NCI-H2107 treated with DMSO at 0.1 percent for 48 hours (cell line): Measurements from ENCODE around the gene SYT3.

Source experiments
- DNase-seq: peaks from one replicate; lab custom pipeline; 2025; ENCODE audit not compliant: unreplicated experiment; lab: John Stamatoyannopoulos, UW

Gene SYT3

DNA sequence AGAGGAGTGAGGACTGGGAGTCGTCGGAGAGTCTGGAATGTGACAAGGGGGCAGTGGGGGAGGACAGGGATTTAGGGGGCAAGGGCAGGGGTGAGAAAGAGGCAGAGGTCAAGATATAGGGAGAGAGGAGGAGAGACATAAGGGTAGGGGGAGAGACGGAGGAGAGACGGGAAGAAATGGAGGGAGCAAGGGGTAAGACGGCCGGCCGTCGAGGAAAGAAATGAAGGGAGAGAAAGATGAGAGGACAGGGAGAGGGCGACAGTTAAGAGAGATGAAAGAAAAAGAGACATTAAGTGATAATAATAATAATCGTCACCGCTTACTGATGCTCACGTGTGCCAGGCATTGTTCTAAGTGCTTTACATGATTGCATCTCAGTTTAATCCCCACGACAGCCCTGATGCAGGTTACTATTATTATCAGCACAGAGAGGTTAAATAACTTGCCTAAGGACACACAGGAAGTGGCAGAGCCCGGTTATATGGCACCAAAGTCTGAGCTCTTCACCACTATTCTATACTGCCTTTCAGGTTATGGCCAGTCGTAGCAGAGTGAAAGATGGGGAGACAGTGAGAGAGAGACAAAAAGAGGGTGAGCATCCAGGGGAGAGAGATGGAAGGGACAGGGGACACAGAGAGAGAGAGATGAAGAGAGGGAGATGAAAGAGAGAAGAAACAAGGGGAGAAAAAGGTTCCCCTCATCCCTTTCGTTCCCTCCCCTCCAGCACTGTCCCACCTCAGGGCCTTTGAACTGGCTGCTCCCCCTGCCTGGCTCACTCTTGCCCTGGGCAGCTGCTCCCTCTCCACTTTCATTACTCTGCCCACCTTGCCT is 23.2 kb upstream of the SYT3 start:
- no peak for DNase-seq

DNA sequence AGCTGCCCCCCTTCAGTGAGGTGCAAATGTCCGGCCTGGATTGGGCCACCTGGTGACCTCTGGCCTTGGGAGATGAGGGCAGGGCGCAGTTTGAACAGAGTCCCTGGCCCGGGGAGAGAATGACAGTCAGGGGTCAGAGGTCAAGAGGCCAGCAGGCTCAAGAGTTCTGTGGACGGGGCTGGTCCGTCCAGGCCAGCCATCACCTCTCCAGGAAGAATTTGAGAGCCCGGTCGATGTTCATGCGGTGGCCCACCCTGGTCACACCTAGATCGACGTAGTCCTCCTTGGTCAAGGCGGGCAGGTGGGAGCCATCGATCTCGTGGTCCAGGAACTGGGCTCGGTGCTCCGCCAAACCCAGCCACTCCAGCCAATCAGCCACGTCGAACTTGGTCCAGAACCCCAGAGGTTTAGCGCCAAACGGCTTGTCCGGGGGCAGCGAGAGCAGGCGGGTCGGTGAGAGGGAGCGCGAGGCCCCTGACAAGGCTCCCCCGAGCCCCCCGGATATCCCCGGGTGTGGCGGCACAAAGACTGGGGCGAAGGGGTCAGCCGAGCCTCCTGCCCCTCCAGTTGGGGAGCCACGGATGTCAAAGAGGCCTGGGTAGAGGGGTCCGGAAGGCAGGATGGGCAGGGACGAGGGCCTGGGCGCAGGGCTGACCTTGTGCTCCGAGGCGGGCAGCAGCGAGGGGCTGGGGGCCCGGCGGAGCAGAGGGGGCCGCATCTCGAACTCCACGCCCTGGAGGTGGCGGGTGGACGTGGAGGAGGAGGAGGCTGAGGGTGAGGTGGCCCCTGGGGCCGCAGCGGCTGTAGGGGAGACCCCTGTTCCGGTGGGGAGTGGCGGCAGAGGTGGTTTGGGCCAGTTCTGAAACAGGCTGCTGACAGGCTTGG is 22.3 kb upstream of the SYT3 start:
- DNase-seq = no peak

- DNase-seq = no peak
Measured at GRCh38 chr19:50661023-50661422, 21.3 kb upstream of the SYT3 start.

GRCh38 chr19:50660088-50660366 is 20.3 kb upstream of the SYT3 start:
- no peak for DNase-seq

GRCh38 chr19:50659318-50660087 is 19.8 kb upstream of the SYT3 start:
- DNase-seq = no peak

DNA sequence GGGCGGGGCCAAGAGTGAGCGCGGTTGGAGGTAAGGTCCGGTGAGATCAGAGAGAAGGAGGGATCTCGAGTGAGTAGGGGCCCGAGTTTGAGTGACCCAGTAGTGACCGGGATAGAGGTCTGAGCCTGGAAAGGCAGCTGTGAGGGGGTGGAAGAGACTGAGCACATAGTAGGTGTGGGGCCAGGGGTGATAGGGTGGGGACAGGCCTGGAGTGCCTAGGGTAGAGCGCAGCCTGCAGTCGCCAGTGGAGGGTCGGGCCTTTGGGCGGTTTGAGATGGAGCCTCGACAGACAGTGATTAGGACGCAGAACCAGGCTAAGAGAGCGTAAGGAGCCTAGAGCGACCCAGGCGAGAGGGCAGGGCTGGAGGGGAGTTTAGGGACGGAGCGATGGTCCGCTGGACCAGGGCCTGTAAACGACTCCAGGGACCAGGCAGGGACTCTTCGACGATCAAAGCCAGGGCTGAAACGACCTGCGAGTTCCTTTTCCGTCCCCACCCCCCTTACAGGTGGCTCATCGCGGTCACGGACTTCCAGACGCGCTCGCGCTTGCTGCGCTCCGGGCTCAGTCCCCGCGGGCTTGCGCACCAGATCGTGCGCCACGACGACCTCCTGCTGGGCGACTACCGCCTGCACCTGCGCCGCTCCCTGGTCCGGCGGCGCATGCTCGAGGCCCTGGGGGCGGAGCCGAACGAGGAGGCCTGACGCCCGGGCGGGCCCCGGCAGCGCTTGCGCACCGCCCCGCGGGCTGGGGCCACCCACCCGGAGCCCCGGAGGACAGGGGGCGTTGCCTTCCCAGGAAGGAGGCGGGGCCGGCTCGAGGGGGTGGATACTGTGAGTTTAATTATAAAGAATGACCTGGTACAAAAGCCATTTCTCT is 19.0 kb upstream of the SYT3 start:
- no peak for DNase-seq

- DNase-seq = no peak
Measured at GRCh38 chr19:50657712-50658440, 18.2 kb upstream of the SYT3 start.

DNA sequence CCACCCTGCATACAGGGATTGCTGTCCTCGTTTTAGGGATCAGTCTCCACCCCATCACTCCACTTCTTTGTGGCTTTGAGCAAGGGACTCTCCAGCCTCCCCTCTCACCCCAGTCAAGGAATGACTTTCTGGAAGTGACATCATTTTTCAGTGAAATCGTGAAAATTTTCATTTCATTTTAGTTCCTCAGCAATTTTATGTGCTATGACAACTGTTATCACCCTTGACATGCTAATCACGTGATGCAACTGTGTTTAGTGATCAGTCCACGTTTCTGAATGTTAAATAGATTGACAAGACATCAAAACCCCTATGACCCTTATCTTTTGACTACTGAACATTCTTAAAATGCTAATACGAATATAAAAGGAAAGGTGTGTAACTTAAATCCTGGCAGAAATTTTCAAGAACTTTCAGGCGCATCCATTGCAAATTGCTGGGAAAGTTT is 17.6 kb upstream of the SYT3 start:
- DNase-seq = no peak

- DNase-seq = no peak
Measured at GRCh38 chr19:50654882-50655281, 15.2 kb upstream of the SYT3 start.

DNA sequence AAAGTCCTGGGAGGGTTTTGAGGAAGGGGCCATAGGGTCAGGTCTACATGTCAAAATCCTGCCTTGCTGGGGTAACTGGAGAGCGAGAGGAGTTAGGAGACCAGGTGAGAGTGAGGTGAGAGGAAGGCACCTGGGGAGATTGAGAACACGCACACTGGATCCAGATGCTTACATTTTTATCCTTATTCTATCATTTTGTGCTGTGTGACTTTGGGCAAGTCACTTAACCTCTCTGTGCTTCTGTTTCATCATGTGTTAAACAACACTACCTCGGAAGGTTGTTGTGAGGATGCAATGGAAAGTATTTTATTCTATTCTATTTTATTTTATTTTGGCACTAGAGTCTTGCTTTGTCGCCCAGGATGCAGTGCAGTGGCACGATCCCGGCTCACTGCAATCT is 13.0 kb upstream of the SYT3 start:
- no peak for DNase-seq

- DNase-seq = no peak
Measured at GRCh38 chr19:50651174-50651573, 11.5 kb upstream of the SYT3 start.

DNA sequence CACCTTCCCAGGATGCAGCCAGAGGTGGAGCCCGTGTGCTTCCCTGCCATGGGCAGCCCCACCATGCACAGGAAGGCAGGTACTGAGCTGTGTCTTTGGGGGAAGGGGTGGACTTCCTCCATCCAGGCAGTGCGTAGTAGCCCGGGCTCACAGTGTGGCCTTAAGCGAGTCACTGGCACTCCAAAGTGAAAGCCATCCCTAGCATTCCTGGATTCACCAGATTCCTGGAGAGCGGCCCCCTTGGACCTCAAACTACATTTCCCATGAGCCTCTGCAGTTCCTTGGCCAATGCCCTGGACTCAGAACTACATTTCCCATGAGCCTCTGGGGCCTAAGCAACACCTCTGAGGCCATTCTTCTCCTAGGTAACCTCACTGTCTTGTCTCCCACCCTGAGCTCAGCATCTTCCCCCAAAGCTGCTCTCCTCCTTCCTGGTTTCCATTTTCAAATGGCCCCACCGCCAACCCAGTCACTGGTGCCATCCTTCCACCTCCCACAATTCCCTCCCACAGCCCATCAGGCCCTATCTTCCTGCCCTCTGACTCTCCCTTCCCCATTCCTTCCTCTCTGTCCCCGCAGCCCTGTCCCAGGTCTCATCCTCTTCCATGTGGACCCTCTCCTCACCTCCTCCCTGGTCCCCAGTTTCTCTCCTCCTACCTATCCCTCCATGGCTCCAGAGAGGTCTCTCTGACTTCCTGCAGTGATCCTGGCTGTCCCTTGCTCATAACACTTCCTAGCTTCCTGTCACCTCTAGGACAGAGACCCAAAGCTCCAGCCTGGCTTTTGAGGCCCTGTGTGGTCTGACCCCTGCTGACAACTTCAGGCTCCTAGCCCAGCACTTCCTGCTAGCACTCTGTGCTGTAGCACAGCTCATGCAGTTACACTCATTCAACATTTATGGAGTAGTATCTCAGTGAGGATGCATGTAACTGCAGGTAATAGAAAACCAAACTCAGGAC is 10.0 kb upstream of the SYT3 start, which contains the start of gene C19orf81:
TSS of gene C19orf81 (plus strand) at position 13 of the 959 bp plus-strand sequence. CDS start at position 13, 0 bp downstream.
- no peak for DNase-seq

GRCh38 chr19:50648659-50649058 is 9.0 kb upstream of the SYT3 start:
- no peak for DNase-seq

DNA sequence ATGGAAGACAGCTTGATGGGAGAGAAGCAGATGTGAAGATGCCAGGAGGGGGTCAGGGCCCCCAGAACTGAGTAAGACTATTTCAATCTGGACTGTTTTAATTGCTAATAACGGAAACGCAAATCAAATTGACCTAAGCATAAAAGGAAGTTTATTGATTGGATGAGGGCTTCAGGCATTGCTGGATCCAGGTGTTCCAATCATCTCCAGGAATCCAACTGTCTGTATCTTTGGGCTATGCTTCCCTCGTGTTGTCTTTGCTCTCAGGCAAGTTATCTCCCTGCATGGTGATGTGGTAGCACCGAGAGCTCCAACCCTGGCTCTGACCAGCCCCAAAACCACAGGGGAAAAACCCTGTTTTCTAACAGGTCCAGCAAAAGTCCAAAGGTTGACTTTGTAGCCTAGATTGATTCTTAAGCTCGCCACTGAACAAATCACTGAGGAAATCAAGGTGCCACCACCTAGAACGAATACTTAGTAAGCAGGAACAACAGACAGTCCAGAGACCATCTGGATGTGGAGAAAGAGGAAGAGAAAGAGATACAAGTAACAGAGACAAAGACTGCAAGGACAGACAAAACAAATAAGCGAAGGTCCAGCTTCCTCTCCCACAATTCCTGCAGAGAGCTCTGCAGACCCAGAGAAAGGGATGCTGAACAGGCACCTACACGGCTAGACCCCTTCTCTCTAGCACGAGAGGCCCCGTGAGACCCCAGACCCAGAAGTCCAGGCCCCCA is 8.4 kb upstream of the SYT3 start:
- DNase-seq = no peak

DNA sequence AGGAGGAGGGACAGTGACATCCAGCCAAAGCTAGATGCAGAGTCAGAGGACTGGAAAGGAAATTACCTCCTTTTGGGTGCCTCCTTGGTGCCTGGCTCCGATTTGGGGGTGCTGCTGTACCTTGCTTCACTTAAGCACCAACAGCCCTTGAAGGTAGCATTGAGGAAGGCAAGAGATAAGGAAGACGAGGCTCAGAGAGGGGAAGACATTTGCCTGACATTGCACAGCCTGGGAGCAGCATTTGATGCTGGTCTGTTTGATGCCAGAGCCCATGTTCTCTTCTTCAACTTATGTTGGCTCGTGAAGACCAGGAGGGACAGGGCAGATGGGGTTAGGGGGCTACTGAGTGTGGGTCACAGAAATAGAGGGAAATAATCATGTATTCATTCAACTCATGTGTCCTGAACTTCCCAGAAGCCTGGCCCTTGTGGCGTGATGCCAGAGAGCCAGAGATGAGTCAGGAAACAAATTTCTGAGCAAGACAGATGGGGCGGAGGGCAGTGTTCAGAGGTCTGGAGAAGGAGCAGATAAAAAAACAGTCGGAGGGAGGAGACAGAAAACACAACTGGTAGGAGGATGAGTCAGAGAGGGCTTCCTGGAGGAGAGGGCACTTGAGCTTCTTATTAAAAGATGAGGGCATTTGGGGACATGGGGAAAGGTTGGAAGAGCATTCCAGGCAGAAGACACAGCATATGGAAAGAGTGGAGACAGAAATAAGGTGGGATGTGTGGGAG is 6.6 kb upstream of the SYT3 start:
- no peak for DNase-seq

DNA sequence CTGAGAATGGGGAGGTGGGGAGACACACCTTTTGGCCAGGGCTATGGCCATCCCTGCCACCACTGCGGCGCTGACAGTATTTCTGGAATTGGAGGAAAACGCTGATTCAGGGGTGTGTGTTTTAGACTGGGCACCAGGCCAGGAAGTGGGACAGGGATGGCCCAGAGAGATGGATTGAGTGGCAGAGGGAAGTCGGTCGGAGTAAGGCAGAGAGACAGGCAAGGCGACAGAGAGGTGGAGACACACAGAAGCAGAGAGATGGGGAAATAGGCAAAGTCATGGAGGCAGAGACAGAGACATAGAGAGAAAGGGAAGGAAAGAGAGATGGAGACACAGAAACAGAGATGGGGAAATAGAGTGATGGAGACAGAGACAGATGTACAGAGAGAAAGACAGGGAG is 5.4 kb upstream of the SYT3 start:
- no peak for DNase-seq

- DNase-seq = no peak
Measured at GRCh38 chr19:50644315-50644915, 4.7 kb upstream of the SYT3 start.
